BJ (cell line): ENCODE results near the gene ENGASE. TPM values are rescaled to one million over a fixed set of nuclear protein-coding genes. Genes with fewer than 3 reads are reported as not detected.
A peak's percentile ranks its signal among the peaks of the same experiment; 100 is the strongest.

Experiments used
- CTCF ChIA-PET: fragments of 350-600 bp; formaldehyde crosslinking; extraction: SDS; loops from one replicate; lab custom pipeline; 2021; ENCODE audit warnings: antibody characterized with exemption, inconsistent platforms; lab: Yijun Ruan, JAX
- POLR2A ChIA-PET: fragments of 300-600 bp; sonication (Branson Sonifier 250); formaldehyde crosslinking; extraction: SDS; loops from one replicate; lab custom pipeline; 2021; ENCODE audit warnings: antibody characterized with exemption; lab: Charles Lee
- DNase-seq: peaks from one replicate; pipeline ENCODE4 v3.0.0-alpha.2; 2011; ENCODE audit warnings: low read depth
- H3K27me3 ChIP-seq: 2 replicates; pipeline ENCODE4 v1.6.0; 2011; ENCODE audit warnings: low read length; ENCODE audit not compliant: control insufficient read depth, insufficient read depth
- H3K36me3 ChIP-seq: 2 replicates; pipeline ENCODE4 v1.5.1; 2011; ENCODE audit warnings: low read length; ENCODE audit not compliant: control insufficient read depth, insufficient read depth
- H3K4me3 ChIP-seq: 2 replicates; pipeline ENCODE4 v1.5.1; 2011; ENCODE audit warnings: low read depth, mild to moderate bottlenecking, control low read depth, low read length
- polyA plus RNA-seq: library from polyadenylated mRNA; depleted of rRNA; stranded (reverse); fragments of >200 nt; gene quantifications from 2 replicates; pipeline ENCODE4 v1.2.3, GENCODE V29; 2011
- TF ChIP-seq, protein P1 (sequence below): IDR thresholded peaks from 2 replicates; pipeline ENCODE4 v1.5.1; 2011; ENCODE audit warnings: low read depth, mild to moderate bottlenecking, control low read depth, inconsistent platforms, low read length, moderate library complexity; ENCODE audit not compliant: insufficient read depth

ENGASE gene
- polyA plus RNA-seq, 1 experiment, result 7.4 TPM

DNA sequence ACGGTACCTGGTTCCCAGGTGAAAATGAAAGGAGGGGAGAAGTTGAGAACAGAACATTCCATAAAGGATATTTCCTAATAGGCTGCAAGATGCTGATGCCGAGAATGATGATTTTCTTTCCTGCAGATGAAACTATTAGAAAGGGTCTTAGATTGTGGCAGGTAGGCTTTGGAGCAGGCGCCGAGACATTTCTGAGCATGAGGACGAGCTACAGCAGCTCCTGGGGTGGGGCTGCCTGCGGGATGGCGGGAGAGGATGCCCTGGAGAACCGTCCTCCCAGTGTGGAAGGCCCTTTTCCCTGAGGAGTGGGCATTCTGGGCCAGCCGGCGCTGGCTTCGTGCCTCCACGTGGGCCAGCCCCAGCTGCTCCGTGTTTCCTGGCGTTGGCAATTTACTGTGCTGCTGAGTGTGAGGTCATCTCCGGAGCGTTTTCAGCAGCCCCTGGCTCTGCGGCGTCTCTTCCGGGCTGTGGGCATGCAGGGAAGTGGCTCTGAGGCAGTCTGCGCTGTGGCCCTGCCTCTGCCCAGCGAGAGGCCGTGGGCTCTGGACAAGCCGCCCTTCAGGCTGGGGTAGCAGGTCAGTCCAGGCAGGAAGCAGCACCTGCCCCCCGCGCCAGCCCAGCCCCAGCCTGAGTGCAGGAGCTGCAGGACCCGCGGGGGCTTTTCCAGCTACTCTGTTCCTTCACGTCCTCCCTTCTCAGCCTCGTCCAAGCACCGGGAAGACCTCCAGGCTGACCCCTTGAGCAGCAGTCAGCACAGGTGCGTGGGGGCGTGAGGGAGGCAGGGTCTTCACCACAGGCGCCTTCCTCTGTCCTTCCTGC, 12.2 kb downstream of the ENGASE start:
- no peaks in the 10 kb centered on the region for H3K27me3 ChIP-seq
- ChIA-PET POLR2A (no interaction called here), CTCF (interaction anchor here (0.6 to 8.6 kb wide), 32 partner anchors 9 to 621 kb away, joined by 3 to 181 read pairs (median 5); partner anchors contain the start of gene ENGASE)
- peaks cover 15% of the 10 kb centered on the region for H3K36me3 ChIP-seq
- no peak for DNase-seq
- H3K4me3 ChIP-seq, result no peak overlapping the region
- TF ChIP-seq, protein P1, sequence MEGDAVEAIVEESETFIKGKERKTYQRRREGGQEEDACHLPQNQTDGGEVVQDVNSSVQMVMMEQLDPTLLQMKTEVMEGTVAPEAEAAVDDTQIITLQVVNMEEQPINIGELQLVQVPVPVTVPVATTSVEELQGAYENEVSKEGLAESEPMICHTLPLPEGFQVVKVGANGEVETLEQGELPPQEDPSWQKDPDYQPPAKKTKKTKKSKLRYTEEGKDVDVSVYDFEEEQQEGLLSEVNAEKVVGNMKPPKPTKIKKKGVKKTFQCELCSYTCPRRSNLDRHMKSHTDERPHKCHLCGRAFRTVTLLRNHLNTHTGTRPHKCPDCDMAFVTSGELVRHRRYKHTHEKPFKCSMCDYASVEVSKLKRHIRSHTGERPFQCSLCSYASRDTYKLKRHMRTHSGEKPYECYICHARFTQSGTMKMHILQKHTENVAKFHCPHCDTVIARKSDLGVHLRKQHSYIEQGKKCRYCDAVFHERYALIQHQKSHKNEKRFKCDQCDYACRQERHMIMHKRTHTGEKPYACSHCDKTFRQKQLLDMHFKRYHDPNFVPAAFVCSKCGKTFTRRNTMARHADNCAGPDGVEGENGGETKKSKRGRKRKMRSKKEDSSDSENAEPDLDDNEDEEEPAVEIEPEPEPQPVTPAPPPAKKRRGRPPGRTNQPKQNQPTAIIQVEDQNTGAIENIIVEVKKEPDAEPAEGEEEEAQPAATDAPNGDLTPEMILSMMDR, result no peak

DNA sequence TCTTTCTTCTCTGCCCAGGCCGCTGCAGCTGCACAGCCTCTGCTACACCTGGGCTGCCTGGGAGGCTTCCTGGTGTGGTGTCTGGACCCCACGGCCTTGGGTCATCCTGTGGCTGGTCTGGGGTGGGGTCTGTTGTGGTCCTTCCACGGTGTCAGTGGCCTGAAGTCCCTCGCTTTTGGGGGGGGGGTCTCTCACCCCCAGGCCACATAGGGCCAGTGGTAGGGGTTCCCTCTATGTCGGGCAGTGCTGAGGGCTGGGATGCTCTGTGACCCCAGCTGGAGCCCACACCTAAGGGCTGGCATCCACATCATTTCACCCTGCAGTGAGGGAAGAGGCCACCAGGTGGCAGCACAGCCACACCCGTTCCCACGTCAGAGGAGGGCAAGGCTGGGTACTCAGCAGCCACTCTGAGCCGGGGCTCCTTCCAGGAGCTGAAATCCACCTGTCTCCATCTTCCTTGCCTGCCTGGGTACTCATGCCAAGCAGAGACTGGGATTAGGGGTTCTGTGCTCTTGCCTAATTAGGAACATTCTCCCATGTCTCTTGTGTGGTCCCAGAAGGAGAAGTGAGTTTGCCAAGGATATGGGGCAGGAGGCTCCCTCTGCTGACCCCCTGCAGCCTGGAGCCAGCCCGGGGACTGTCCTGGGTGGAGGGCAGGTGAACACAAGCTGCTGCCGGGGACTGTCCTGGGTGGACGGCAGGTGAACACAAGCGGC, 13.0 kb downstream of the ENGASE start:
- DNase-seq, result no peak
- POLR2A ChIA-PET, result interaction anchor here (0.5 kb wide), 1 partner anchor 306 kb away, joined by 3 read pairs; no protein-coding TSS in a partner anchor
- TF ChIP-seq, protein P1, result peak; percentile 89
- H3K36me3 ChIP-seq, result peaks cover 14% of the 10 kb centered on the region
- CTCF ChIA-PET, result interaction anchor here (0.5 to 8.6 kb wide), 41 partner anchors 10 to 640 kb away, joined by 3 to 181 read pairs (median 4); partner anchors contain the start of gene ENGASE
- no peak overlapping the region for H3K4me3 ChIP-seq
- no peaks in the 10 kb centered on the region for H3K27me3 ChIP-seq

DNA sequence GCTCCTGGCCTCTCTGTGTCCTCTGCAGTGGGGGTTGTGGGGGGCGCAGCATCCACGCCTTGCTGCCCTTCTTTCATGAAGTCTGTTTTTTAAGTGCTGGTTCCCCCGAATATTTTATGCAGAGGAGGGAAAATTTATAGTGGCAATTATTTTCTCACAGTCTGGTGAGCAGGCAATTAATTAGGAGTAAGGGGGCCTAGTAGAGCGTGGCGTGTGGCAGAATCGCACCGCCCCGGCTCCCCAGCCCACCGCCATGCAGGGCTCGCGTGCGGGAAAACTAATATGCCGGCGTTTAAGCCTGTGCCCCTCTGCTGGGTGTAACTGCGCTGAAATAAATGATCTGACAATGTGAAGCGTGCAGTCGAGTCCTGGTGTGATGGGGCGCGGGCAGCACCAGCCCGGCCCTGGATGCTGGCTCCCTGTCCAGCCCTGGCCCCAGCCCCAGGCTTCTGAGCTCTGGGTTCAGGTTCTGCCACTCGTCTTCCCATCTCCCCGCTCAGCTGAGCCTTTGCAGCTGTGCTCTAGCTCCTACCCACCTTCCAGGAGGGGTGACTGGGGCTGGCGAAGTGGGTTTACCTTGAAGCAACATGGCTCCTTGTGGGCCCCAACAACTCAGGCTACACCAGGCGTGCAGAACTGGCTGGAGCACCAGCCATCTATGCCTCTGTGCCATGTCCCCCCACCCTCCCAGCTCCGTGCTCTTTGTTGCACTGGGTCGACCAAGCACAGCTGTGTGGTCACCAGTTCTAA, 13.8 kb downstream of the ENGASE start:
- no peak for DNase-seq
- Histone ChIP-seq H3K36me3 (peaks cover 14% of the 10 kb centered on the region), H3K27me3 (no peaks in the 10 kb centered on the region), H3K4me3 (no peak overlapping the region)
- CTCF ChIA-PET, result interaction anchor here (0.5 to 8.6 kb wide), 36 partner anchors 10 to 655 kb away, joined by 3 to 181 read pairs (median 5); partner anchors contain the start of gene ENGASE
- TF ChIP-seq, protein P1, result no peak
- POLR2A ChIA-PET, result interaction anchor here (0.5 kb wide), 1 partner anchor 305 kb away, joined by 3 read pairs; no protein-coding TSS in a partner anchor

DNA sequence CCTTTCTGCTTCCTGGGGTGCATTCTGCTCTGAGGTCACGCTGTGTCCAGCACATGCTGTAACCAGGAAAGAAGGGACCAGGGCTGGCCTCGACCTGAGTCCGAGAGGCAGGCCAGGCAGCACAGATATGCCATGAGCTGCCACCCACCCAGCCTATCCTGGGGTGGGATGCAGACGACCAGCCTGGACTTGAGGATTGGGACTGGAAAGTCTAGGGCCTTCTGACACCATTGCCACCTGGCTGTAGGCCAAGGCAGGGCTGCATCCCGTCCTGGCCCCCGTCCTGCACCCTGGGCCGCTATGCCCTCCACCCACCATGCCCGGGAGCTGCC, 14.3 kb downstream of the ENGASE start:
- ChIA-PET CTCF (interaction anchor here (0.6 to 8.6 kb wide), 14 partner anchors 9 to 655 kb away, joined by 3 to 181 read pairs (median 10); partner anchors contain the start of gene ENGASE), POLR2A (no interaction called here)
- no peak for DNase-seq
- Histone ChIP-seq H3K36me3 (peaks cover 11% of the 10 kb centered on the region), H3K4me3 (no peak overlapping the region), H3K27me3 (no peaks in the 10 kb centered on the region; the same call in 1 of the 2 replicates)
- TF ChIP-seq, protein P1, result no peak
